CD4-positive, alpha-beta T cell (primary cell): ENCODE data around the gene ASXL1. TPM values are rescaled to one million over a fixed set of nuclear protein-coding genes. Genes with fewer than 3 reads are reported as not detected.
"Not testable (repeated sequence)": the region's sequence is repeated elsewhere in the genome, so short reads cannot be mapped to it uniquely, and the experiment has no call there.

Experiments
- ATAC-seq: fragments of 200-7000 bp; cut with Tn5 transposase; one replicate; pipeline ENCODE4 v1.10.0; 2022; ENCODE audit warnings: mild to moderate bottlenecking; ENCODE audit not compliant: poor library complexity
- CTCF ChIA-PET: fragments of 350-600 bp; sonication (Branson Sonifier 250); formaldehyde crosslinking; loops from one replicate; lab custom pipeline; 2021; ENCODE audit warnings: antibody characterized with exemption, inconsistent platforms; lab: Charles Lee
- POLR2A ChIA-PET: fragments of 350-600 bp; sonication (Branson Sonifier 250); formaldehyde crosslinking; loops from one replicate; lab custom pipeline; 2021; ENCODE audit warnings: antibody characterized with exemption, inconsistent platforms; lab: Charles Lee
- DNase-seq, 14 experiments: peaks; one replicate each; pipeline ENCODE4 v3.0.0-alpha.2; 2013 to 2020; ENCODE audit warnings: mixed read lengths in 2 of 14
- H3K27ac ChIP-seq, 2 donors: one replicate each; pipeline versions ENCODE4 v1.5.1 to v1.7.0; 2013; ENCODE audit warnings: low read length in 2 of 2, low read depth in 1 of 2, mild to moderate bottlenecking in 1 of 2
- H3K27me3 ChIP-seq, 2 experiments: 1 replicate in 1 of 2; 2 replicates in 1 of 2; pipeline versions ENCODE4 v1.6.1 to v1.7.0; 2013; ENCODE audit warnings: low read length in 2 of 2, control low read depth in 1 of 2, mild to moderate bottlenecking in 1 of 2, moderate library complexity in 1 of 2; ENCODE audit not compliant: insufficient read depth in 2 of 2, control insufficient read depth in 1 of 2
- H3K36me3 ChIP-seq: one replicate; pipeline ENCODE4 v1.6.1; 2013; ENCODE audit warnings: low read length, control low read depth; ENCODE audit not compliant: insufficient read depth
- H3K4me1 ChIP-seq: one replicate; pipeline ENCODE4 v1.6.1; 2013; ENCODE audit warnings: low read length, control low read depth; ENCODE audit not compliant: insufficient read depth
- H3K4me3 ChIP-seq: one replicate; pipeline ENCODE4 v1.5.1; 2013; ENCODE audit warnings: mild to moderate bottlenecking, low read length, moderate library complexity
- H3K9me3 ChIP-seq, 2 experiments: 1 replicate in 1 of 2; 2 replicates in 1 of 2; pipeline versions ENCODE4 v1.6.1 to v1.7.0; 2013; ENCODE audit warnings: low read length in 2 of 2, mild to moderate bottlenecking in 2 of 2, control low read depth in 1 of 2, moderate library complexity in 1 of 2; ENCODE audit not compliant: control insufficient read depth in 1 of 2, insufficient read depth in 1 of 2
- H3K27ac Mint-ChIP-seq: one replicate; pipeline ENCODE4 v1.8.0; 2020; ENCODE audit warnings: mixed read lengths
- H3K27me3 Mint-ChIP-seq: one replicate; pipeline ENCODE4 v1.8.0; 2021; ENCODE audit warnings: mixed read lengths
- H3K36me3 Mint-ChIP-seq: one replicate; pipeline ENCODE4 v1.8.0; 2021; ENCODE audit warnings: low read depth, mixed read lengths
- H3K4me1 Mint-ChIP-seq: one replicate; pipeline ENCODE4 v1.8.0; 2021; ENCODE audit warnings: low read depth, mixed read lengths
- H3K4me3 Mint-ChIP-seq: one replicate; pipeline ENCODE4 v1.8.0; 2020; ENCODE audit warnings: mild to moderate bottlenecking, mixed read lengths
- H3K9me3 Mint-ChIP-seq: one replicate; pipeline ENCODE4 v1.8.0; 2020; ENCODE audit warnings: mixed read lengths
- intact Hi-C, 2 experiments: fragments of 100-400 bp; cut with DNase I in 1 of 2; cut with micrococcal nuclease in 1 of 2; formaldehyde crosslinking; loops; one replicate each; pipeline versions ENCODE4 v1.15.1 to v1.9.0; 2023 to 2025; cut with DNase I, micrococcal nuclease
- total RNA-seq, 174 experiments: library from RNA in 2 of 174; stranded (reverse) in 2 of 174; gene quantifications; one replicate each; pipeline ENCODE4 v1.2.3 and lab custom pipeline; 2021 to 2026
- TF ChIP-seq, protein P1 (sequence below): fragments of 200-600 bp; IDR thresholded peaks from one replicate; pipeline ENCODE4 v1.8.0; 2022; ENCODE audit warnings: antibody characterized with exemption, mild to moderate bottlenecking

The ASXL1 gene
- total RNA-seq, 2 experiments from 2014 or later: 213 to 222 TPM

DNA sequence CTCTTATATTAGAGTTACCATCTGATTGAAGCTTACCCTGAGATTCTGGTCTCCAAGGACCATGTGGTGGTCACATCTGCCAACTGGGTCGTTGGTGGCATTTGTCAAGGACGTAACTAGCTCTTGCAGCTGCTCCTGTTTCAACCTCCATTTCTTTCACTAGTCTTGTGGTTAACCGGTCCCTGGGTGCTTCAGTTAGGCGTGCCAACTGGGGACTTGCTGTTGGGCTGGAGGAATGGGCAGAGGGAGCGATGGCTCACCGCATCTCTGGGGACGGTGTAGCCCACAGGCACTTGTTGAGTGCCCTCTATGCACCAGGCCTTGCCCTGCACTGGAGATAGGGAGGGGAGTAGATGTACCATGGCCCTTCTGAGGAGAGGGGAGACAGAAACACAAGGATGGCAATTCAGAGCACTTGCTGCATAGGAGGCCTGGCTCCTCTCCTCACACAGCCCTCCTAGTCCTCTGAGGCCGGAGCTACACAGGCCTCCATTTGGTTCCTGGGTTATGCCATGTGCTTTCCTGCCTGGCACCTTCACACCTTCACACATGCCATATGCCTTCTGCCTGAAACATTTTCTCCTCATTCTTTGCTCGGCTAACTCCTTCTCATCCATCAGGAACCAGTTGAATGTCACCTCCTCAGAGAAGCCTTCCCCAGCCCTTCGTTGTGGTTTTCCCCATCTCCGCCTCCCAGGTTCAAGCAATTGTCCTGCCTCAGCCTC lies 20.0 kb upstream of the ASXL1 start:
- Histone ChIP-seq H3K9me3 (no peaks in the 10 kb centered on the region), H3K27me3 (no peaks in the 10 kb centered on the region), H3K27ac (no peak overlapping the region), H3K4me3 (no peak overlapping the region), H3K36me3 (peaks cover under 1% of the 10 kb centered on the region), H3K4me1 (peaks cover 19% of the 10 kb centered on the region)
- peaks cover 6% of the 10 kb centered on the region for H3K36me3 Mint-ChIP-seq
- ChIA-PET POLR2A (interaction anchor here (1.1 kb wide), 1 partner anchor 21 kb away, joined by 3 read pairs; no protein-coding TSS in a partner anchor), CTCF (interaction anchor here (0.9 to 1.1 kb wide), 2 partner anchors 20 to 147 kb away, joined by 3 read pairs; partner anchors contain the start of gene ASXL1)
- ATAC-seq (no peak), DNase-seq (no peak)
- intact Hi-C loops: loop anchor here (1.0 to 5.0 kb wide), 4 partner anchors 99 to 315 kb away; no protein-coding TSS in a partner anchor
- peaks cover 22% of the 10 kb centered on the region for H3K4me1 Mint-ChIP-seq
- TF ChIP-seq, protein P1, sequence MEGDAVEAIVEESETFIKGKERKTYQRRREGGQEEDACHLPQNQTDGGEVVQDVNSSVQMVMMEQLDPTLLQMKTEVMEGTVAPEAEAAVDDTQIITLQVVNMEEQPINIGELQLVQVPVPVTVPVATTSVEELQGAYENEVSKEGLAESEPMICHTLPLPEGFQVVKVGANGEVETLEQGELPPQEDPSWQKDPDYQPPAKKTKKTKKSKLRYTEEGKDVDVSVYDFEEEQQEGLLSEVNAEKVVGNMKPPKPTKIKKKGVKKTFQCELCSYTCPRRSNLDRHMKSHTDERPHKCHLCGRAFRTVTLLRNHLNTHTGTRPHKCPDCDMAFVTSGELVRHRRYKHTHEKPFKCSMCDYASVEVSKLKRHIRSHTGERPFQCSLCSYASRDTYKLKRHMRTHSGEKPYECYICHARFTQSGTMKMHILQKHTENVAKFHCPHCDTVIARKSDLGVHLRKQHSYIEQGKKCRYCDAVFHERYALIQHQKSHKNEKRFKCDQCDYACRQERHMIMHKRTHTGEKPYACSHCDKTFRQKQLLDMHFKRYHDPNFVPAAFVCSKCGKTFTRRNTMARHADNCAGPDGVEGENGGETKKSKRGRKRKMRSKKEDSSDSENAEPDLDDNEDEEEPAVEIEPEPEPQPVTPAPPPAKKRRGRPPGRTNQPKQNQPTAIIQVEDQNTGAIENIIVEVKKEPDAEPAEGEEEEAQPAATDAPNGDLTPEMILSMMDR: no peak
- H3K4me3 Mint-ChIP-seq: no peak overlapping the region
- H3K9me3 Mint-ChIP-seq: no peaks in the 10 kb centered on the region
- no peak overlapping the region for H3K27ac Mint-ChIP-seq
- no peaks in the 10 kb centered on the region for H3K27me3 Mint-ChIP-seq

DNA sequence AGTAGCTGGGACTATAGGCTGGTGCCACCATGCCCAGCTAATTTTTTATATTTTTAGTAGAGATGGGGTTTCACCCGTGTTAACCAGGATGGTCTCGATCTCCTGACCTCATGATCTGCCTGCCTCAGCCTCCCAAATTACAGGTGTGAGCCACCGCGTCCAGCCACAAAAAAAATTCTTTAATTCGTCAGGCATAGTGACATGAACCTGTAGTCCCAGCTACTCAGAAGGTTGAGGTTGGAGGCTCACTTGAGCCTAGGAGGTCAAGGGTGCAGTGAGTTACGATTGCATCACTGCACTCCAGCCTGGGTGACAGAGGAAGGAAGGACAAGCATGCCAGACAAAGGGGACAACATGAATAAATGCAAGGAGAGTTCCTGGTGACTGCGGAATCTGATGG lies 19.5 kb upstream of the ASXL1 start:
- POLR2A ChIA-PET: no interaction called here

DNA sequence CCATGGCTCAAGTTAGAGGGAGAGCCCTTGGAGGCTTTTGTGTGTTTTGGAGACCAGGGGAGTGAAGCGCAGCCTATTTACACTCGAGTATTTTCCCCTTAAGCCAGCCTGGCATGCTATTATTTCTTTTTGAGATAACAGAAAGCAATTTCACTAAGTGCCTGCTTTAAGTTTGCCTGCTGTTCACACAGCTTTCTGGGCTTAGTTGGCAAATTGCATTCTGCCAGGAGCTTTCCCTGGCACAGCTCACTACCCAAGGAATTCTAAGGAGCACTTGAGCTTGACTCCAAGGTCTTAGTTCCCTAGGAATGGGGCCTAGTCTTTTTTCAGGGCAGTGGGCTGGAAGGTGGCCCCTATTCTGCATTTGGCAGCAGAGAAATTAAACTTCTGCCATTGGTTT lies 19.0 kb upstream of the ASXL1 start:
- H3K4me3 Mint-ChIP-seq: no peak overlapping the region
- H3K27me3 Mint-ChIP-seq: no peaks in the 10 kb centered on the region
- no peaks in the 10 kb centered on the region for H3K36me3 Mint-ChIP-seq
- Histone ChIP-seq H3K4me3 (no peak overlapping the region), H3K36me3 (no peaks in the 10 kb centered on the region), H3K27ac (no peak overlapping the region), H3K4me1 (peaks cover 11% of the 10 kb centered on the region), H3K27me3 (no peaks in the 10 kb centered on the region), H3K9me3 (no peaks in the 10 kb centered on the region)
- ChIA-PET POLR2A (no interaction called here), CTCF (no interaction called here)
- intact Hi-C loops: loop anchor here in 1 of 2 experiments (5.0 kb wide), 1 partner anchor 98 kb away; no protein-coding TSS in a partner anchor
- peaks cover 15% of the 10 kb centered on the region for H3K4me1 Mint-ChIP-seq
- no peak for ATAC-seq
- H3K27ac Mint-ChIP-seq: no peak overlapping the region
- DNase-seq: no peak
- no peaks in the 10 kb centered on the region for H3K9me3 Mint-ChIP-seq
- TF ChIP-seq, protein P1: no peak

More for the DNA sequence above, 19.5 kb upstream of the ASXL1 start:
- no peaks in the 10 kb centered on the region for H3K36me3 ChIP-seq
- peaks cover 4% of the 10 kb centered on the region for H3K36me3 Mint-ChIP-seq
- no peak for ATAC-seq
- H3K4me1 Mint-ChIP-seq: peaks cover 20% of the 10 kb centered on the region
- H3K27ac Mint-ChIP-seq: no peak overlapping the region
- CTCF ChIA-PET: interaction anchor here (0.9 kb wide), 1 partner anchor 146 kb away, joined by 3 read pairs; no protein-coding TSS in a partner anchor
- H3K27me3 ChIP-seq: no peaks in the 10 kb centered on the region
- DNase-seq: no peak
- H3K27ac ChIP-seq: no peak overlapping the region
- H3K9me3 ChIP-seq: no peaks in the 10 kb centered on the region
- H3K9me3 Mint-ChIP-seq: no peaks in the 10 kb centered on the region
- TF ChIP-seq, protein P1: no peak
- H3K4me3 Mint-ChIP-seq: no peak overlapping the region
- H3K4me1 ChIP-seq: peaks cover 16% of the 10 kb centered on the region
- H3K4me3 ChIP-seq: no peak overlapping the region
- intact Hi-C loops: loop anchor here in 1 of 2 experiments (5.0 kb wide), 1 partner anchor 99 kb away; no protein-coding TSS in a partner anchor
- no peaks in the 10 kb centered on the region for H3K27me3 Mint-ChIP-seq

DNA sequence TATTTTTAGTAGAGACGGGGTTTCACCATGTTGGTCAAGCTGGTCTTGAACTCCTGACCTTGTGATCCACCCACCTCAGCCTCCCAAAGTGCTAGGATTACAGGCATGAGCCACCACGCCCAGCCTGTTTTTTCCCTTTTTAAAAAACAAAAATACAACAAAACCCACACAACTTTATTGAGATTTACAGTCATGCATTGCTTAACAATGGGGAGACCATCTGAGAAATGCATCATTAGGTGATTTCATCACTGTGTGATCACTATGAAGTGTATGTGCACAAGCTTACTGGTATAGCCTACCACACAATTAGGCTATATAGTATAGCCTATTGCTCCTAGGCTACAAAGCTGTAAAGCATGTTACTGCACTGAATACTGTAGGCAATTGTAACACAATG lies 17.1 kb upstream of the ASXL1 start:
- H3K27me3 Mint-ChIP-seq, intact Hi-C loops, H3K27me3 ChIP-seq, H3K9me3 ChIP-seq, H3K36me3 Mint-ChIP-seq, H3K27ac ChIP-seq, H3K36me3 ChIP-seq, DNase-seq, H3K4me1 Mint-ChIP-seq, H3K4me3 ChIP-seq, H3K4me3 Mint-ChIP-seq, H3K27ac Mint-ChIP-seq, ATAC-seq, H3K9me3 Mint-ChIP-seq, POLR2A ChIA-PET, CTCF ChIA-PET, H3K4me1 ChIP-seq: not testable (repeated sequence)
